Endothelial cell of umbilical vein (primary cell): ENCODE results near the gene USP37. TPM values are rescaled to one million over a fixed set of nuclear protein-coding genes. Genes with fewer than 3 reads are reported as not detected.

Source experiments
- BruUV-seq: library from RNA; stranded (reverse); fragments of 400-500 nt; replicated peaks from 2 replicates; lab custom pipeline; 2021; lab: Mats Ljungman, UMichigan
- CTCF ChIA-PET: fragments of 300-600, 350-600 bp; sonication (Branson Sonifier 250); formaldehyde crosslinking; loops from one replicate; lab custom pipeline; 2021; ENCODE audit warnings: antibody characterized with exemption, inconsistent platforms; lab: Charles Lee
- POLR2A ChIA-PET: fragments of 300-600, 350-600 bp; sonication (Branson Sonifier 250); formaldehyde crosslinking; loops from one replicate; lab custom pipeline; 2021; ENCODE audit warnings: antibody characterized with exemption, inconsistent platforms; lab: Charles Lee
- DNase-seq: peaks from one replicate; pipeline ENCODE4 v3.0.0-alpha.2; 2011; ENCODE audit warnings: low read depth, low spot score
- FAIRE-seq: peaks from 2 replicates; lab custom pipeline; 2011; peaks lifted over from hg19 to GRCh38; lab: Jason Lieb, UNC
- H2AFZ ChIP-seq: 2 replicates; pipeline ENCODE4 v1.6.0; 2012; ENCODE audit warnings: low read depth, low read length, control low read depth, inconsistent platforms
- H3K27ac ChIP-seq: 2 replicates; pipeline ENCODE4 v1.5.1; 2011; ENCODE audit warnings: low read depth, mild to moderate bottlenecking, control low read depth, low read length, moderate library complexity; ENCODE audit not compliant: insufficient read depth
- H3K27me3 ChIP-seq, 2 experiments: 2 replicates each; pipeline versions ENCODE4 v1.6.0 to v1.6.1; 2011; ENCODE audit warnings: low read length in 2 of 2, mixed read lengths in 1 of 2; ENCODE audit not compliant: control insufficient read depth in 2 of 2, insufficient read depth in 2 of 2
- H3K36me3 ChIP-seq, 2 experiments: 2 replicates in 1 of 2; 3 replicates in 1 of 2; pipeline ENCODE4 v1.5.1; 2011; ENCODE audit warnings: low read length in 2 of 2, mild to moderate bottlenecking in 1 of 2, moderate library complexity in 1 of 2; ENCODE audit not compliant: control insufficient read depth in 2 of 2, insufficient read depth in 2 of 2; ENCODE audit errors: extremely low read depth in 1 of 2
- H3K4me1 ChIP-seq: 3 replicates; pipeline ENCODE4 v1.5.1; 2011; ENCODE audit warnings: mild to moderate bottlenecking, low read length; ENCODE audit not compliant: control insufficient read depth, insufficient read depth; ENCODE audit errors: extremely low read depth
- H3K4me2 ChIP-seq: 2 replicates; pipeline ENCODE4 v1.6.1; 2011; ENCODE audit warnings: low read length, control low read depth, mixed read lengths; ENCODE audit not compliant: insufficient read depth
- H3K4me3 ChIP-seq, 3 experiments: fragments of 200-600 bp in 1 of 3; sonication (generic), shearing (Covaris generic) in 1 of 3; replicated peaks in 1 of 3; 2 replicates each; pipeline ENCODE4 v1.5.1; 2011 to 2016; ENCODE audit warnings: control low read depth in 3 of 3, low read length in 3 of 3, mild to moderate bottlenecking in 2 of 3, inconsistent platforms in 1 of 3, low read depth in 1 of 3, moderate library complexity in 1 of 3; ENCODE audit not compliant: insufficient read depth in 1 of 3
- H3K79me2 ChIP-seq: 2 replicates; pipeline ENCODE4 v1.6.0; 2012; ENCODE audit warnings: low read length, inconsistent platforms; ENCODE audit not compliant: control insufficient read depth, insufficient read depth
- H3K9ac ChIP-seq: replicated peaks from 2 replicates; pipeline ENCODE3; 2011; ENCODE audit warnings: low read length, control low read depth; ENCODE audit not compliant: insufficient read depth; ENCODE audit errors: extremely low read depth
- H3K9me1 ChIP-seq: replicated peaks from 3 replicates; pipeline ENCODE4 v1.6.0; 2011; ENCODE audit warnings: mild to moderate bottlenecking, low read length; ENCODE audit not compliant: control insufficient read depth, insufficient read depth; ENCODE audit errors: extremely low read depth
- H3K9me3 ChIP-seq: replicated peaks from 2 replicates; pipeline ENCODE4 v1.5.1; 2012; ENCODE audit warnings: low read length, inconsistent platforms; ENCODE audit not compliant: control insufficient read depth, insufficient read depth
- H4K20me1 ChIP-seq: replicated peaks from 2 replicates; pipeline ENCODE3; 2011; ENCODE audit warnings: mild to moderate bottlenecking, low read length; ENCODE audit not compliant: control insufficient read depth, insufficient read depth; ENCODE audit errors: extremely low read depth
- CTCF ChIP-seq, 2 donors: IDR thresholded peaks; 1 replicate in 1 of 2; 2 replicates in 1 of 2; pipeline ENCODE4 v1.5.1; 2011; ENCODE audit warnings: low read length in 2 of 2, mild to moderate bottlenecking in 2 of 2, moderate library complexity in 2 of 2, control low read depth in 1 of 2, inconsistent platforms in 1 of 2, low read depth in 1 of 2; ENCODE audit not compliant: insufficient read depth in 1 of 2; ENCODE audit errors: extremely low read depth in 1 of 2
- EZH2 ChIP-seq: IDR thresholded peaks from 2 replicates; pipeline ENCODE4 v1.6.1; 2012; ENCODE audit warnings: borderline replicate concordance, low read depth, mild to moderate bottlenecking, moderate library complexity, low read length, inconsistent platforms; ENCODE audit not compliant: severe bottlenecking
- FOS ChIP-seq: IDR thresholded peaks from 2 replicates; pipeline ENCODE4 v1.6.1; 2011; ENCODE audit warnings: mild to moderate bottlenecking, low read length, moderate library complexity, borderline replicate concordance; ENCODE audit not compliant: insufficient read depth
- GATA2 ChIP-seq: IDR thresholded peaks from 2 replicates; pipeline ENCODE4 v1.7.0; 2011; ENCODE audit warnings: low read depth, mild to moderate bottlenecking, moderate library complexity, mixed read lengths, low read length; ENCODE audit not compliant: insufficient read length, insufficient read depth
- JUN ChIP-seq: IDR thresholded peaks from 2 replicates; pipeline ENCODE4 v1.6.1; 2011; ENCODE audit warnings: borderline replicate concordance, low read depth; ENCODE audit not compliant: insufficient read length, insufficient read depth
- MAX ChIP-seq: IDR thresholded peaks from 2 replicates; pipeline ENCODE4 v1.6.1; 2011; ENCODE audit not compliant: insufficient read depth, insufficient read length
- MYC ChIP-seq: IDR thresholded peaks from one replicate; pipeline ENCODE4 v1.6.1; 2011; ENCODE audit warnings: mild to moderate bottlenecking, low read depth, low read length
- POLR2A ChIP-seq: IDR thresholded peaks from 2 replicates; pipeline ENCODE4 v1.6.1; 2012; ENCODE audit warnings: low read depth, mild to moderate bottlenecking, control low read depth, low read length
- POLR2AphosphoS5 ChIP-seq: IDR thresholded peaks from 2 replicates; pipeline ENCODE4 v1.6.1; 2012; ENCODE audit warnings: low read depth, mild to moderate bottlenecking, control low read depth, low read length, moderate library complexity; ENCODE audit not compliant: insufficient read depth
- dilution Hi-C: fragments of 300-500 bp; cut with MboI; formaldehyde crosslinking; loops from one replicate; pipeline ENCODE4 v1.15.0; 2019; ENCODE audit warnings: low sequenced_read_pairs; ENCODE audit not compliant: extremely low pct_ligation_motif_present
- intact Hi-C: fragments of 100-400 bp; cut with micrococcal nuclease; formaldehyde crosslinking; loops from one replicate; pipeline ENCODE4 v1.10.0; 2022
- polyA plus RNA-seq, 4 experiments: library from polyadenylated mRNA; depleted of rRNA in 3 of 4; stranded (reverse) in 3 of 4; unstranded in 1 of 4; fragments of >200 nt; gene quantifications; 2 replicates each; pipeline versions ENCODE4 v1.2.1 to v1.2.3, GENCODE V29; 2011 to 2012; ENCODE audit warnings: missing spikeins in 1 of 4
- total RNA-seq: library from RNA; stranded (reverse); gene quantifications from 2 replicates; pipeline ENCODE4 v1.2.3, GENCODE V29; 2021

The USP37 gene
- total and polyA plus RNA-seq, 2 donors (not counting 3 experiments of a cell fraction or from before 2014, with no cell fraction given), result 1.9 to 14.4 TPM

GRCh38 chr2:218505754-218506371, 62.3 kb downstream of the USP37 start:
- CTCF ChIA-PET, result interaction anchor here (0.9 to 1.3 kb wide), 3 partner anchors 8 to 10 kb away, joined by 3 to 4 read pairs (median 3); no protein-coding TSS in a partner anchor

More at GRCh38 chr2:218505754-218506371, 62.3 kb downstream of the USP37 start:
- Histone ChIP-seq H3K4me1 (peaks cover 11% of the 10 kb centered on the region), H3K9ac (no peak overlapping the region), H3K27me3 (no peaks in the 10 kb centered on the region), H3K27ac (no peak overlapping the region), H3K9me1 (no peaks in the 10 kb centered on the region), H3K4me2 (no peak overlapping the region), H4K20me1 (no peaks in the 10 kb centered on the region), H3K4me3 (no peak overlapping the region), H3K9me3 (no peaks in the 10 kb centered on the region), H2AFZ (no peak overlapping the region), H3K36me3 (no peaks in the 10 kb centered on the region), H3K79me2 (no peaks in the 10 kb centered on the region)
- intact Hi-C loops (no loop called here), dilution Hi-C loops (no loop called here)
- POLR2A ChIA-PET, result no interaction called here
- DNase-seq (no peak), FAIRE-seq (no peak)
- no TSS peak for BruUV-seq
- TF ChIP-seq POLR2A, result no peak
- no peak for TF ChIP-seq JUN
- TF ChIP-seq EZH2, result no peak
- TF ChIP-seq POLR2AphosphoS5, result no peak
- TF ChIP-seq MAX, result no peak
- TF ChIP-seq FOS, result no peak
- no peak for TF ChIP-seq CTCF (IDR thresholded peaks at IDR 0.05; ENCODE audit: extremely low read depth in 1 of 2, insufficient read depth in 1 of 2, low read depth in 1 of 2, low read length in 2 of 2)
- no peak for TF ChIP-seq GATA2
- no peak for TF ChIP-seq MYC
